ENCODE measurements around the gene DICER1.

The DICER1 gene

GRCh38 chr14:95052016-95052585, 105.2 kb downstream of the DICER1 start:
- DNase-seq: no peak
- in situ Hi-C loops (cut with MboI; ENCODE audit: low pct_unique_long_range_greater_than_20kb, low sequenced_read_pairs): no loop called here

- in situ Hi-C loops (cut with MboI; ENCODE audit: low pct_unique_long_range_greater_than_20kb, low sequenced_read_pairs): no loop called here
- DNase-seq: no peak
These were observed 107.4 kb downstream of the DICER1 start for GRCh38 chr14:95049952-95050351.

GRCh38 chr14:95048771-95049312, 108.5 kb downstream of the DICER1 start:
- in situ Hi-C loops (cut with MboI; ENCODE audit: low pct_unique_long_range_greater_than_20kb, low sequenced_read_pairs): no loop called here
- no peak for DNase-seq

GRCh38 chr14:95047754-95048153, 109.6 kb downstream of the DICER1 start:
- in situ Hi-C loops (cut with MboI; ENCODE audit: low pct_unique_long_range_greater_than_20kb, low sequenced_read_pairs): no loop called here
- DNase-seq: no peak

GRCh38 chr14:95046711-95047681, 110.3 kb downstream of the DICER1 start:
- in situ Hi-C loops (cut with MboI; ENCODE audit: low pct_unique_long_range_greater_than_20kb, low sequenced_read_pairs): no loop called here
- DNase-seq: no peak

GRCh38 chr14:95045836-95046430, 111.4 kb downstream of the DICER1 start:
- no peak for DNase-seq
- in situ Hi-C loops (cut with MboI; ENCODE audit: low pct_unique_long_range_greater_than_20kb, low sequenced_read_pairs): no loop called here

GRCh38 chr14:95045106-95045701, 112.1 kb downstream of the DICER1 start:
- no peak for DNase-seq
- in situ Hi-C loops (cut with MboI; ENCODE audit: low pct_unique_long_range_greater_than_20kb, low sequenced_read_pairs): no loop called here

- in situ Hi-C loops (cut with MboI; ENCODE audit: low pct_unique_long_range_greater_than_20kb, low sequenced_read_pairs): no loop called here
These were observed 112.7 kb downstream of the DICER1 start for GRCh38 chr14:95044463-95045105.

GRCh38 chr14:95043732-95044462, 113.4 kb downstream of the DICER1 start:
- in situ Hi-C loops (cut with MboI; ENCODE audit: low pct_unique_long_range_greater_than_20kb, low sequenced_read_pairs): no loop called here

More at GRCh38 chr14:95044463-95045105, 112.7 kb downstream of the DICER1 start:
- DNase-seq: no peak

GRCh38 chr14:95043314-95043713, 114.0 kb downstream of the DICER1 start:
- no peak for DNase-seq
- in situ Hi-C loops (cut with MboI; ENCODE audit: low pct_unique_long_range_greater_than_20kb, low sequenced_read_pairs): no loop called here

More at GRCh38 chr14:95043732-95044462, 113.4 kb downstream of the DICER1 start:
- DNase-seq: no peak

- in situ Hi-C loops (cut with MboI; ENCODE audit: low pct_unique_long_range_greater_than_20kb, low sequenced_read_pairs): no loop called here
- DNase-seq: no peak
These were observed 115.8 kb downstream of the DICER1 start for GRCh38 chr14:95041477-95042020.

- DNase-seq: no peak
- in situ Hi-C loops (cut with MboI; ENCODE audit: low pct_unique_long_range_greater_than_20kb, low sequenced_read_pairs): no loop called here
These were observed 116.4 kb downstream of the DICER1 start for GRCh38 chr14:95040708-95041476.

- no peak for DNase-seq
- in situ Hi-C loops (cut with MboI; ENCODE audit: low pct_unique_long_range_greater_than_20kb, low sequenced_read_pairs): no loop called here
These were observed 117.4 kb downstream of the DICER1 start for GRCh38 chr14:95039993-95040348.

GRCh38 chr14:95039259-95039992, 117.9 kb downstream of the DICER1 start:
- no peak for DNase-seq
- in situ Hi-C loops (cut with MboI; ENCODE audit: low pct_unique_long_range_greater_than_20kb, low sequenced_read_pairs): no loop called here

GRCh38 chr14:95038521-95039250, 118.6 kb downstream of the DICER1 start:
- no peak for DNase-seq
- in situ Hi-C loops (cut with MboI; ENCODE audit: low pct_unique_long_range_greater_than_20kb, low sequenced_read_pairs): no loop called here

- in situ Hi-C loops (cut with MboI; ENCODE audit: low pct_unique_long_range_greater_than_20kb, low sequenced_read_pairs): no loop called here
These were observed 120.1 kb downstream of the DICER1 start for GRCh38 chr14:95037273-95037672.

More at GRCh38 chr14:95037273-95037672, 120.1 kb downstream of the DICER1 start:
- no peak for DNase-seq
